ENCODE data around the gene EFNA4. TPM values are rescaled to one million over a fixed set of nuclear protein-coding genes. Genes with fewer than 3 reads are reported as not detected.

Gene EFNA4, protein sequence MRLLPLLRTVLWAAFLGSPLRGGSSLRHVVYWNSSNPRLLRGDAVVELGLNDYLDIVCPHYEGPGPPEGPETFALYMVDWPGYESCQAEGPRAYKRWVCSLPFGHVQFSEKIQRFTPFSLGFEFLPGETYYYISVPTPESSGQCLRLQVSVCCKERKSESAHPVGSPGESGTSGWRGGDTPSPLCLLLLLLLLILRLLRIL
- total RNA-seq, result 3.1 TPM

DNA sequence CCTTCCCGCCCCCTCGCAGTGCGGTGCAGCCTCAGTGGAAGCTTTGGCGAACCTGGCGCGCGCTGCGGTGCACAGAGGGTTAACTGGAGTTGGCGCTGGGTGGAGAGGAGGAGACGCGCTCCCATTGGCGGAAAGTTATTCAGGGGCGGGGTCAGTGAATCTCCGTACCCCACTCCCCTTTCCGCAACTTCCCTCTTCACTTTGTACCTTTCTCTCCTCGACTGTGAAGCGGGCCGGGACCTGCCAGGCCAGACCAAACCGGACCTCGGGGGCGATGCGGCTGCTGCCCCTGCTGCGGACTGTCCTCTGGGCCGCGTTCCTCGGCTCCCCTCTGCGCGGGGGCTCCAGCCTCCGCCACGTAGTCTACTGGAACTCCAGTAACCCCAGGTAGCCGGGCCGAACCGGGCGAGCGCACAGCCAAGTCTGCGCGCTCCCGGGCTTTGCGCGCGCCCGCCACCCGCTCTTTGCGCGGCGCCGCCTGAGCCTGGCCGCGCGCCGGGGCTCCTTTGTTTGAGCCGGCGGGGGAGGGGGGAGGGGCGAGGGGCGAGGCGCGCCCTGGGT lies at the start of gene EFNA4:
TSS of gene EFNA4 (plus strand) at position 191 of the 561 bp plus-strand sequence. CDS start at position 275, 84 bp downstream.
- ATAC-seq, result peak; percentile 87
- intact Hi-C loops (cut with DNase I), result no loop called here

DNA sequence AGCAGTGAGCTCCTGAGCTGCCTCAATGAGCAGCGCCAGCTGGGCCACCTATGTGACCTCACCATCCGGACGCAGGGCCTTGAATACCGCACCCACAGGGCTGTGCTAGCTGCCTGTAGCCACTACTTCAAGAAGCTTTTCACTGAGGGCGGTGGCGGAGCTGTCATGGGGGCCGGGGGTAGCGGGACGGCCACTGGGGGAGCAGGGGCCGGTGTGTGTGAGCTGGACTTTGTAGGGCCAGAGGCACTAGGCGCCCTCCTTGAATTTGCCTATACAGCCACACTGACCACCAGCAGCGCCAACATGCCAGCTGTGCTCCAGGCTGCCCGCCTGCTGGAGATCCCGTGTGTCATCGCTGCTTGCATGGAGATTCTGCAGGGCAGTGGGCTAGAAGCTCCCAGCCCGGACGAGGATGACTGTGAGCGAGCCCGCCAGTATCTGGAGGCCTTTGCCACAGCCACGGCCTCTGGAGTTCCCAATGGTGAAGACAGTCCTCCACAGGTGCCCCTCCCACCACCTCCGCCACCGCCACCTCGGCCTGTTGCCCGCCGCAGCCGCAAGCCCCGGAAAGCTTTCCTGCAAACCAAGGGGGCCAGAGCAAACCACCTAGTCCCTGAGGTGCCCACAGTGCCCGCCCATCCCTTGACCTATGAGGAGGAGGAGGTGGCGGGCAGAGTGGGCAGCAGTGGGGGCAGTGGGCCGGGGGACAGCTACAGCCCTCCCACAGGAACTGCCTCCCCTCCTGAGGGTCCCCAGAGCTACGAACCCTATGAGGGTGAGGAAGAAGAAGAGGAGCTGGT lies 48.6 kb upstream of the EFNA4 start:
- ATAC-seq, result no peak
- DNase-seq (ENCODE audit: low spot score), result no peak
- intact Hi-C loops (cut with DNase I), result no loop called here

More for the DNA sequence above, at the start of gene EFNA4:
- peak; percentile 91 for DNase-seq (ENCODE audit: low spot score)

DNA sequence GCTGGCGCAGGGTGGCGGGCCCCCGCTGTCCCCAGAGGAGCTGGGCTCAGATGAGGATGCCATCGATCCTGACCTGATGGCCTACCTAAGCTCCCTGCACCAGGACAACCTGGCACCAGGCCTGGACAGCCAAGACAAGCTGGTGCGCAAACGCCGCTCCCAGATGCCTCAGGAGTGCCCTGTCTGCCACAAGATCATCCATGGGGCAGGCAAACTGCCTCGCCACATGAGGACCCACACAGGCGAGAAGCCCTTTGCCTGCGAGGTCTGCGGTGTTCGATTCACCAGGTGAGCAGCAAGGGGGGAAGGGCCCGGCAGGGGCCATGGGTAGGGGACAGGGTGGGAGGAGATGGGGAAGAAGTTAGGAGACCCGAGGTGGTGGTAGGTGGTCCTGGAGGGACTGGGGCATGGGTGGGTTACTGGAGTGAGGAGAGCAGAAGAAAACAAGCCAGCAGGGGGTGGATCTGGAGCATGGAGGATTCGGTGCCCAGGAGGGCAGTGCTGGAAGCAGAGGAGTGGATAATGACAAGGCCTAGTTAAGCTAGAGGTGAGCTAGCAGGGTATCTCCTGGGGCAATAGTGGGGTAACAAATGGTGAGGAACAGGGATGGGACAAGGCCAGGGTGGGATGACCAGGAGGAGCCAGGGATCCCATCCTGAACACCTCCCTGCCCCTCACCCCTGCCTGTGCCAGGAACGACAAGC lies 47.9 kb upstream of the EFNA4 start:
- no peak for DNase-seq (ENCODE audit: low spot score)
- intact Hi-C loops (cut with DNase I), result no loop called here
- ATAC-seq, result no peak

DNA sequence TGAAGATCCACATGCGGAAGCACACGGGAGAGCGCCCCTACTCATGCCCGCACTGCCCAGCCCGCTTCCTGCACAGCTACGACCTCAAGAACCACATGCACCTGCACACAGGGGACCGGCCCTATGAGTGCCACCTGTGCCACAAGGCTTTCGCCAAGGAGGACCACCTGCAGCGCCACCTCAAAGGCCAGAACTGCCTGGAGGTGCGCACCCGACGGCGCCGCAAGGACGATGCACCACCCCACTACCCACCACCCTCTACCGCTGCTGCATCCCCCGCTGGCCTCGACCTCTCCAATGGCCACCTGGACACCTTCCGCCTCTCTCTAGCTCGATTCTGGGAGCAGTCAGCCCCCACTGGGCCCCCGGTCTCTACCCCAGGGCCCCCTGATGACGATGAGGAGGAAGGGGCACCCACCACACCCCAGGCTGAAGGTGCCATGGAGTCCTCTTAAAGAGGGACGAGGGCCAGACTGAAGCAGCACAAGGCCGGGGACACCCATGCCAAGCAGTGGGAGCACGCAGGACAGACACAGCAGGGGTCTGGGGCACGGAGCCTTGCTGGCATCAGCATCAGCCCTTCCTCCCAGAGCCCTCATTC lies 47.2 kb upstream of the EFNA4 start:
- no peak for DNase-seq (ENCODE audit: low spot score)
- ATAC-seq, result no peak
- intact Hi-C loops (cut with DNase I), result no loop called here

DNA sequence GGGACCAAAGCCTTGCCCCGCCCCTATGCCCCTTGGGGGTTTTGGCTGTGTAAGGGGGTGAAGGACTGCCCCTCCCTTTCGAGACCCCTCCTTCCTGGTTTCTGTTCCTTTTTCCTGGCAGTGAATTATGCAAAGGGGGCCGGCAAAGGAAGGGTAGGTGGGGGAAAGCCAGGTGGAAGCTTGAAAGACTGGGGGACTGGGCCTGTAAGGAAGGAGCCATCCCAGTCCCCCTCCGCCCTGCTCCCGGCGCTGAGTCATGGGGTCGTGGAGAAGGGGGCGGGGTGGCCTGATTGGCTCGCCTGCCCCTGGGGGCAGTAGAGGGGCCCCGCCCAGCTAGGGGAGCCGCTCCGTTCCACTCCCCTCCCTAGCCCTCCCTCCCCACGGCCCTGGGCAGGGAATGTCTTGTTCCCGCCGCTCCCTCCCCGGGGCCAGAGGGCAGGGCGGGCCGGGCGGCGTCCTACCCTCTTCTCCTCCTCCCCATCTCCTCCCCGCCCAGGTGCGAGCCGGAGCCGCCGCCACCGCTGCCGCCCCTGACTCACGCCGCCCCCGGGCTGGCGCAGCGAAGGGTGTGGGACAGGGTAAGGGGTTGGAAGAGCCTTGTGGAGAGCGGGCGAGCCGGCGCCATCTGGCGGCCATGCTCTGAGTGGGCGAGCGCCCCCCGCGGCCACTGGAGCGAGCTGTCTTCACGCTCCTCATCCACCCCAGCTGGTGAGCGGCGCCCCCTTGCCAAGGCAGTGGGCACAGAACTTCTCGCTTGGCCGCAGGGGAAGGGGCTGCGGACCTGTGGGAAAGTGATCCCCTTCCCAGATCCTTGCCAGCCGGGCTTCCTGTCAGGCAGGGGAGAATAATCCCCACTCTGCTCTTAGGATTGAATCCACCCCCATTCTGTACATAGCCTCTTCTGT lies 46.2 kb upstream of the EFNA4 start:
- intact Hi-C loops (cut with DNase I), result no loop called here
- peak; percentile 92 for DNase-seq (ENCODE audit: low spot score)
- ATAC-seq, result peak; percentile 95

DNA sequence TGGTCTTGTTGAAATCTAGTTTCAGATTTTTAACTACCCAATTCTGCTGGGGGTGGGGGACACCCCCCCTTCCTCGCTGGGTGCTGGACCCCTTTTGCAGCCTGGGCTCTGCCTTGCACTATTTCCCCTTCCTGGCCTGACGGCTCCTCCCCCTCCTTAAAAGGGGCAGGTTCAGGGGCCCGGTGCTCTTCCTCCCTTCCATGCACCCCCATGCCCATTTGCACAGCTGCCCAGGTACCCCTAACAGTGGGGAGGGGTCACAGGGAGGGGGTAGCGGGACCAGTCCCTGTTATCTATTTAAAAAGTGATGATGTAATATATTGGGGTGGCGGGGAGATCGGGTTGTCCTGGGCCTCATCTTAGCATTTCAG lies 45.6 kb upstream of the EFNA4 start:
- peak; percentile 1 for ATAC-seq
- no peak for DNase-seq (ENCODE audit: low spot score)
- intact Hi-C loops (cut with DNase I), result no loop called here

DNA sequence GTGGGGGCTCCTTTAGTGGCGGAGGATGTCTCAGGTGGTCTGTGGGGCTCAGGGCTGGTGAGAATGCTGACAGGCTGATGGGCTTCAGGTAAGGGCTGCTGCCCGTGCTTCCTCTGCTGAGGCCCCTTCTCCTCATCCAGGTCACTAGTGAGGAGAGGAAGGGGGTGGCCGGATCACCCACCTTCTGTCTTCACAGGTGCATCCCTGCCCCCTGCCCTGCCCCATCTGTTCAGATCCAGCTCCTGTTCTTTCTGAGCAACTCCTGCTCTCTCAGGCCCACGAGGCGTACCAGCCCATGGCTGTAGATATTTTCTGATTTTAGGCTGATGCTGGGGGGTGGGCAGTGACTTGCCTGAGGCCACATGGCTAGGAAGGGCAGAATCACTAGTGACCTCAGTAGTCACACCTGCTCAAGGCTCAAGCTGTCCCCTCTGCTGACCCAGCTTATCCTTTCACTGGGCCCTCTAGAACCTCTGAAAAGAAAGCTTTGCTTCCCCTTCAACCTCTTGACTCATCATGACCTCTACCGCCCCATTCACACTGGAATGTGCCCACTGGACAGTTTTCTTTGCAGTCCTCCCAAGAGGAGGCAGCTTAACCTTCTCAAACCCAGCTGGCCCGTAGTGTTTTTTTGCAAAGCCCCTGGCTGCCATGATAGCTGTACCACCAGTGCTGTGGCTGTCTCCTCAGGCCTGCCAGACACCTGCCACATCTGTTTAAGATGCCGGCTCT lies 44.8 kb upstream of the EFNA4 start:
- ATAC-seq (no peak), DNase-seq (ENCODE audit: low spot score) (no peak)
- intact Hi-C loops (cut with DNase I), result no loop called here

DNA sequence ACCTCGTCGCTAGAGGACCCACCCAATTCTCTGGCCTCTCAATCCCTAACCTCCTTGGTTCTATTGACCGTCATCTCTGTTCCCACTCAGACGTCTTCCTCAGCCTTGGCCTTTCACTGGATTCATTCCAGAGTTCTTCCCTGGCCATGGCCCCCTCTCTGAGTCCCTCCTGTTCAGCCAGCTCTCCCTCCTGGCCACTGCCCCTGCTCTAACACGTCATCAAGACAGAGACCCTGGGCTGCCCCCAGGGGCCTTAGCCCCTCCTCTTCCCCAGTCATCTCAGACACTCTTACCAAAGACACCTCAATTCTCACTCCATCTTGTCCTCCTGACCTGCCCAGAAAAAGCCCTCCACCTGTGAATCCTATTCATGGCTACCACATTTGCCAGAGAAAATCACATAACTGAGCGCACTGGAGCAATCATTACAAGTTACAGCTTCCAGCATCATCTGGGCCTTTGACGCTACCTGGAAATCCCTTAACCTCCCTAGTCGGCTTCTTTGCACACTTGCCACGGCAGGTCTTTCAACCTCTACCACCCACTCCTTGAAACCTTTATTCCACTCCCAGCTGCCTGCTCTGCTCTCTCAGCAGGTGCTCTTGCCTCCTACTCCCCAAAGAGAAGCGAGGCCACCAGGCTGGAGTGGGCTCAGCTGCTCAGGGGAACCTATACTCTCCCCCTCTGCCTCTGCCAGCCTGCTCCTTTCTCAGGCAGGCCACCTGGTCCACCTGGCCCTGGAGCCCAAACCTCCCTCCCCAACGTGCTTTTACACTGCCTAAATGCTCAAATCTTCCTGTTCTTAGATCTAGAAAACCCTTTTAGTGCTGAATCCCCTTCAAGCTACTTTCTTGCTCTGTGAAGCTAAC lies 43.9 kb upstream of the EFNA4 start:
- intact Hi-C loops (cut with DNase I), result no loop called here
- no peak for ATAC-seq
- DNase-seq (ENCODE audit: low spot score), result no peak

DNA sequence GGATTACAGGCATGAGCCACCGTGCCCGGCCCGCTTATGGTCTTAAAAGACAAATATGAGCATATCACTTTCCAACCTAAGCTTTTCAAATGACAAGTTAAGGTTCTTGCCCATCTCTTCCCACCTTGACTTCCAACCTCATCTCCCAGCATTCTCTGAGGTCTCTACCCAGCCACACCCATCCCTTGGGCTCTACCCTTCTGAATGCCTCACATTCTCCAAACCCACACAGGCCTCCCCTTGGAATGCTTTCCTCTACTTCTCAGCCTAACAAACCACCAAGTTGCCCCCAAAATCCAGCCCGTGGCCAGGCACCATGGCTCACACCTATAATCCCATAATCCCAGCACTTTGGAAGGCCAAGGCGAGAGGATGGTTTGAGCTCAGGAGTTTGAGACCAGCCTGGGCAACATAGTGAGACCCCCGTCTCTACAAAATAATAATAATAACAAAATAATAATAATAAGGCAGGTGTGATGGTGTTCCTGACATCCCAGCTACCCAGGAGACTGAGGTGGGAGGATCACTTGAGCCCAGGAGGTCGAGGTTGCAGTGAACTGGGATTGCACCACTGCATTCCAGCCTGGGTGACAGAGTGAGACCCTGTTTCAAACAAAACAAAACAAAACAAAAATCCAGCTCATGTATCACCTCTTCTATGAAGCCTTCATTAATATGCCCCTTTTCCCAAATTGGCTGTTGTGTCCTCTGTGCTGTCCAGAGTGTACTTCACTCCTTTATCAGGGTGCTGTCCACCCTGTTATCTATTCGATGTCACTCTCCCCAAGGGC lies 41.2 kb upstream of the EFNA4 start:
- no peak for DNase-seq (ENCODE audit: low spot score)
- ATAC-seq, result no peak
- intact Hi-C loops (cut with DNase I), result no loop called here

DNA sequence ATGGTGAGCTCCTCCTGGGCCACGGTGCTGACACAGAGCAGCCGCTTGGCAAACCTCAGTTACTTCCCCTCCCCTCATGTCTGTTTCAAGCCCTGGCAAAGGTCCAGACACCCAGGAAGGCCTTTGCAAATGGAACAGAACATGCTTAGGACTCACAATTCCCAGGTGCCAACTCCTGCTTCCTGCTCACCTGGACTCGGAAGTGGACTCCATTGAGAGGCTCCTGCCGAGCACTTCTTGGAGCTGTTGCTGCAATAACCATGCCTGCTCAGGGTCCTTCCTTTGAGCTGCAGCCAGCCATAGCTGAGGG lies 40.7 kb upstream of the EFNA4 start:
- intact Hi-C loops (cut with DNase I), result no loop called here
- DNase-seq (ENCODE audit: low spot score) (no peak), ATAC-seq (no peak)

DNA sequence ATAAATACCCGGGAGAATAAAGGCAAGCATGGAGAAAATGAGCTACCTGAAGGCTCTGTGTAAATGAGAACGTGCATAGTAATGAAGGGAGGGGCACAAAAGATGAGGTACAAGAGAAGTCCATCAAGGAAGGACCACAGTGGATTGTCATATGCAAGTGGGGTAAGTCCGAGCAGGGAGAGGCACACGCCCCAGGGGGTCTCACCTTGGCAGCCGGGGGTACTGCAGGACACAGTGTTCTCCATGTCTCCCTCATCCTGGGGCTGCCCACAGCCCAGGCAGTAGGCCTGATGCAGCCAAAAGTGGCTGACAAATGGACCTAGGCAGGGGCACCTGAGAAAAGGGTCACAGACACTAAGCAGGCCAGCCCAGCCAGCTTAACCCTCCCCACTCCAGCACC lies 39.9 kb upstream of the EFNA4 start:
- no peak for ATAC-seq
- no peak for DNase-seq (ENCODE audit: low spot score)
- intact Hi-C loops (cut with DNase I), result no loop called here

DNA sequence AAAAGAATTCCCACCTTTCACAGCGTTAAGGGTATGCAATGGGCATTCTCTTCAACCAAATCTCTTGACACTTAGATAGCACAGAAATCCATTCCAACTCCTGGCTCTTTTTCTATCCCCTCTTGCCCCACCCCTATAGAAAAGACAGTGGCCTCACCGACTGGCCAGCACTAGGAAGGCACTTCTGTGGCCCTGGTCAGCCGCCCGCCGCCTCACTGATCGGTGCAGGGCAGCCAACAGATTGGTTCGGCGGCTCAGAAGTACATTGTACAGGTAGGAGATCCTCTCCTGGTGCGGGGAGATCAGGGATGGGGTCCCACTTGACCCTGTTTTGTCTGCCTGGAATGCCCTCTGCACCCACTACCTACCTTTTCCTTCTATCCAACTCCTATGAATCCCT lies 39.2 kb upstream of the EFNA4 start:
- ATAC-seq (no peak), DNase-seq (ENCODE audit: low spot score) (no peak)
- intact Hi-C loops (cut with DNase I), result no loop called here

DNA sequence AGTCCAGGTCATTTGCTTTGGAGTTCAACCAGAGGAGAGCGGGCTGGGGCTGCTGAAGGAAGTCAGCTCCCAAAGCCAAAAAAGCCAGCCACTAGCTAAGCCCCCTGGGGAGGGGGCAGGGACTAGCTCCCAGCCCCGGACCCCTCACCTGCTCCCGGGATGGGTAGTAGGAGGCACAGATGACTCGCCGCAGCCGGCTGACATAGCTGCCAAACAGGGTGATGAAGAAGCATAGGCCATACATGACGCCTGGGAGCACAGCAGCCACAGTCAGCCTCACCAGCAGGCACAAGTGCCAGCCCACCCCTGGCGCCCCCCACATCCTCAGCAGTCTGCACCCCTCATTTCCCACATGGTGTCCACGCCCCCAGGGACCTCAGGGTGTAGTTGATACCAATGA lies 37.4 kb upstream of the EFNA4 start:
- ATAC-seq, result no peak
- intact Hi-C loops (cut with DNase I), result no loop called here

DNA sequence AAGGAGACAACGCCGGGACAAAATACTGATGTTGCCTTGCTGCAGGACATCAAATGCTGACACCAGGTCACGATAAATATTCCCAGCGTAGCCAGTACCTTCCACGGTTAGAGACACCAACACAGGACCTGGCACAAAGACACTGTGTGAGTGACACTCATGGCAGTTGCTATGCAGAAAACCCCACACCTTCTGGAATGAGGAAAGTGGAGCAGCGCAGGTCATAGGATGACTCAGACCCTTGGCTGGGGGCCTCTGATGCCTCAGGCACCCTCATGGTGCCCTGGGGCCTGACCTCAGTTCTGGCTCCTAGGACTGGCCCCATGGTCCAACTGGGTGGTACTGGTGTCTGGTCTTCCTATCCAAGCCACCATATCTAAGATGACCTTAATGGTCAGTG lies 37.0 kb upstream of the EFNA4 start:
- DNase-seq (ENCODE audit: low spot score) (no peak), ATAC-seq (no peak)
- intact Hi-C loops (cut with DNase I), result no loop called here

More for the DNA sequence above, 37.4 kb upstream of the EFNA4 start:
- no peak for DNase-seq (ENCODE audit: low spot score)

DNA sequence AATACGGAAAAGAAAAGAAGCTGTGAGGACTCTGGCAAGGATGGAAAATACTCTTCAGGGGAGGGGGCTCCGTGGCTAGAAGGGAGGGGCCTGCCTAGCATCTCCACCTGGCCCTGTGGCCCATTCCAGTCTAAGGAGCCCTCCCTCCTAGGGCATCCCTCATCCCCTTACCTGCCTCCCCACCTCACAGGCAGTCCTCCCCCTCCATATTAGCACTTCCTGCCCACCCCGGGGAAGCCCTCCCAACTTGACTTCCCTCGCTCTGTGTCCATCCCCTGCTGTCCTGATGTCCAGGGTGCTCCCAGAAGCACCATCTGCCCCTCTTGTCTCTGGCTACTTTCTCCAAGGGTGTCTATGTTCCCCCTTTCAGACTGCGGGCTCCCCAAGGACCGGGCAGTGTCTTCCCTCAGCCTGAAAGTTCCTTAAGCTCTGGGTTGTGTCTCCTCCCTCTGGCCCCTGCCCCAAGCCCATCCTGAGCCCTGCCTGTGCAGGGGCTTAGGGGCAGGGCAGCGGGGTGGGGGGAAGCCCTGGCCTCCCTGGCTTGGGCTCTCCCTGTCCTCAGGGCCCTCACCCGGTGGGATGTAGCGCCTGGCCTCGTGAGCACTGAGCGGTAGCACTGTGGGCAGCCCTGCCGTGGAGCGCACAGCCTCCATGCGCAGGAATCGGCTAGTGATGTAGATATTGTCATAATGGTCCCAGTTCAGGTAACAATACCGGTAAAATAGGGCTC lies 33.9 kb upstream of the EFNA4 start:
- DNase-seq (ENCODE audit: low spot score), result no peak
- ATAC-seq, result no peak
- intact Hi-C loops (cut with DNase I), result loop anchor here (10.0 kb wide), 1 partner anchor 935 kb away; no protein-coding TSS in a partner anchor

Measured in sciatic nerve (tissue), 2 donors.